Activated B cell treated with CpG ODN at 0.5 μM for 24 hours (primary cell): ENCODE measurements around the gene SPEF1. TPM values are rescaled to one million over a fixed set of nuclear protein-coding genes. Genes with fewer than 3 reads are reported as not detected.
"Not testable (repeated sequence)": the region's sequence is repeated elsewhere in the genome, so short reads cannot be mapped to it uniquely, and the experiment has no call there.

Experiments
- ATAC-seq: fragments of 200-7000 bp; cut with Tn5 transposase; one replicate; pipeline ENCODE4 v1.10.0; 2021; ENCODE audit warnings: low read depth, mild to moderate bottlenecking, moderate library complexity
- CTCF ChIA-PET: fragments of 350-600 bp; sonication (Branson Sonifier 250); formaldehyde crosslinking; loops from one replicate; lab custom pipeline; 2021; ENCODE audit warnings: antibody characterized with exemption; lab: Charles Lee
- POLR2A ChIA-PET: fragments of 350-600 bp; sonication (Branson Sonifier 250); formaldehyde crosslinking; loops from one replicate; lab custom pipeline; 2021; ENCODE audit warnings: antibody characterized with exemption; lab: Charles Lee
- DNase-seq: peaks from one replicate; pipeline ENCODE4 v3.0.0; 2022
- H3K27ac Mint-ChIP-seq: one replicate; pipeline ENCODE4 v1.8.0; 2020; ENCODE audit warnings: mixed read lengths
- H3K27me3 Mint-ChIP-seq: one replicate; pipeline ENCODE4 v1.8.0; 2021; ENCODE audit warnings: mixed read lengths
- H3K36me3 Mint-ChIP-seq: one replicate; pipeline ENCODE4 v1.8.0; 2021; ENCODE audit warnings: low read depth, mixed read lengths
- H3K4me1 Mint-ChIP-seq: one replicate; pipeline ENCODE4 v1.8.0; 2021; ENCODE audit warnings: mixed read lengths
- H3K4me3 Mint-ChIP-seq: one replicate; pipeline ENCODE4 v1.8.0; 2020; ENCODE audit warnings: mild to moderate bottlenecking, mixed read lengths
- H3K9me3 Mint-ChIP-seq: one replicate; pipeline ENCODE4 v1.8.0; 2020; ENCODE audit warnings: mixed read lengths
- intact Hi-C: fragments of 100-400 bp; cut with micrococcal nuclease; formaldehyde crosslinking; loops from one replicate; pipeline ENCODE4 v1.15.1; 2024
- total RNA-seq: library from RNA; stranded (reverse); gene quantifications from 2 replicates; pipeline ENCODE4 v1.2.3, GENCODE V29; 2022
- TF ChIP-seq, protein P1 (sequence below): fragments of 200-600 bp; IDR thresholded peaks from one replicate; pipeline ENCODE4 v1.8.0; 2022; ENCODE audit warnings: antibody characterized with exemption, mild to moderate bottlenecking

Gene SPEF1
- total RNA-seq, 1 donor from 2014 or later, result not detected

DNA sequence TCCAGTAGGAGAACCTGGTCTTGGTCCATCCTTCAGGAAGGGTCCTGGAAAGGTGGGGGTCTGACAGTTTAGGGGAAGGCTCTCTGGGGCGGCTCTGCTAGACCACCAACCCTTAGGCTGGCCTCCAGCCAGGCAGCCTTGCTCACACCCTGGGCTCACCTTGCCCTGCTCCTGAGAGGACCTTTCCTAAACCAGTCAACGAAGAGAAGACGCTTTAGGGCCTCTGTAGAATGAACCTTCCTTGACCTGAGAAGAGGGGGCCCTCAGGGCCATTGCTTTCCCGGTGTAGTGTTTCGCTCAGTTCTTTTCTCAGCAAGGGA, 15.9 kb upstream of the SPEF1 start:
- TF ChIP-seq, protein P1, sequence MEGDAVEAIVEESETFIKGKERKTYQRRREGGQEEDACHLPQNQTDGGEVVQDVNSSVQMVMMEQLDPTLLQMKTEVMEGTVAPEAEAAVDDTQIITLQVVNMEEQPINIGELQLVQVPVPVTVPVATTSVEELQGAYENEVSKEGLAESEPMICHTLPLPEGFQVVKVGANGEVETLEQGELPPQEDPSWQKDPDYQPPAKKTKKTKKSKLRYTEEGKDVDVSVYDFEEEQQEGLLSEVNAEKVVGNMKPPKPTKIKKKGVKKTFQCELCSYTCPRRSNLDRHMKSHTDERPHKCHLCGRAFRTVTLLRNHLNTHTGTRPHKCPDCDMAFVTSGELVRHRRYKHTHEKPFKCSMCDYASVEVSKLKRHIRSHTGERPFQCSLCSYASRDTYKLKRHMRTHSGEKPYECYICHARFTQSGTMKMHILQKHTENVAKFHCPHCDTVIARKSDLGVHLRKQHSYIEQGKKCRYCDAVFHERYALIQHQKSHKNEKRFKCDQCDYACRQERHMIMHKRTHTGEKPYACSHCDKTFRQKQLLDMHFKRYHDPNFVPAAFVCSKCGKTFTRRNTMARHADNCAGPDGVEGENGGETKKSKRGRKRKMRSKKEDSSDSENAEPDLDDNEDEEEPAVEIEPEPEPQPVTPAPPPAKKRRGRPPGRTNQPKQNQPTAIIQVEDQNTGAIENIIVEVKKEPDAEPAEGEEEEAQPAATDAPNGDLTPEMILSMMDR, result no peak
- ATAC-seq (no peak), DNase-seq (no peak)
- Mint-ChIP-seq H3K4me1 (peaks cover 58% of the 10 kb centered on the region), H3K9me3 (no peaks in the 10 kb centered on the region), H3K36me3 (peaks cover 17% of the 10 kb centered on the region), H3K27ac (peak overlapping the region; percentile 93), H3K27me3 (no peaks in the 10 kb centered on the region), H3K4me3 (peak overlapping the region; percentile 78)
- ChIA-PET CTCF (no interaction called here), POLR2A (interaction anchor here (0.6 kb wide), 1 partner anchor 55 kb away, joined by 5 read pairs; no protein-coding TSS in a partner anchor)
- intact Hi-C loops, result loop anchor here (2.0 to 5.0 kb wide), 2 partner anchors 50 to 90 kb away; partner anchors contain the start of genes MAVS and PANK2

DNA sequence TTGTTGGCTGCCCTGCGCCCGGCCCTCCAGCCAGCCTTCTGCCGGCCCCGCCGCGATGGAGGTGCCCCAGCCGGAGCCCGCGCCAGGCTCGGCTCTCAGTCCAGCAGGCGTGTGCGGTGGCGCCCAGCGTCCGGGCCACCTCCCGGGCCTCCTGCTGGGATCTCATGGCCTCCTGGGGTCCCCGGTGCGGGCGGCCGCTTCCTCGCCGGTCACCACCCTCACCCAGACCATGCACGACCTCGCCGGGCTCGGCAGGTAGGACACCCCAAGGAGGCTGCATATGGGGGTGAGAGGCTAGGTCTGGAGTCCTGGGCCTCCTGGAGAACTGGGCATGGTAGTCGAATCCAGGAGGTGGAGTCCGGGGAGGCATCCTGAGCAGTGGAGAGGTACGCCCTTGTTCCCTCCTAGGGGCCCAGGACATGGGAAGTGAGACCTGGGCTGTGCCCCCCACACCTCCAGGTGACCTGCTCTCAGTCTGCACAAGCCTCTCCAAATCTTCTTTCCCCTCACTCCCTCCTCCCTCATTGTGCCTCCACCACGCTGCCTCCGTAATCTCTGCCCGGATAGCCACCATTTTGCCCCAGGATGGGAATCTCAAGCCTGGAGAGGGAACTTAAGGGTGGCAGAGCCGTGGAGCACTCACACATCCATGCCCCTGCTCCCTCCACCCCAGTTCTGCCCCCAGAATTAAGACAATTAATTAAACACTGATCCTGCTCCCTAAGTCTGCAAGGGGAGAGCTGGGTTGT, 15.4 kb upstream of the SPEF1 start:
- no peaks in the 10 kb centered on the region for H3K9me3 Mint-ChIP-seq
- TF ChIP-seq, protein P1, result no peak
- H3K4me1 Mint-ChIP-seq, result peaks cover 58% of the 10 kb centered on the region
- ATAC-seq (no peak), DNase-seq (no peak)
- ChIA-PET CTCF (interaction anchor here (0.7 to 2.0 kb wide), 2 partner anchors 24 to 58 kb away, joined by 3 to 5 read pairs; partner anchors contain the start of gene AP5S1), POLR2A (interaction anchor here (0.6 to 2.6 kb wide), 7 partner anchors 10 to 55 kb away, joined by 4 to 26 read pairs (median 7); partner anchors contain the start of genes ADISSP, AP5S1 and CENPB)
- H3K36me3 Mint-ChIP-seq, result peaks cover 17% of the 10 kb centered on the region
- intact Hi-C loops, result loop anchor here (1.0 to 5.0 kb wide), 4 partner anchors 15 to 91 kb away; partner anchors contain the start of genes AP5S1, MAVS and PANK2
- H3K4me3 Mint-ChIP-seq, result peak overlapping the region; percentile 78
- H3K27ac Mint-ChIP-seq, result peak overlapping the region; percentile 93
- H3K27me3 Mint-ChIP-seq, result no peaks in the 10 kb centered on the region

DNA sequence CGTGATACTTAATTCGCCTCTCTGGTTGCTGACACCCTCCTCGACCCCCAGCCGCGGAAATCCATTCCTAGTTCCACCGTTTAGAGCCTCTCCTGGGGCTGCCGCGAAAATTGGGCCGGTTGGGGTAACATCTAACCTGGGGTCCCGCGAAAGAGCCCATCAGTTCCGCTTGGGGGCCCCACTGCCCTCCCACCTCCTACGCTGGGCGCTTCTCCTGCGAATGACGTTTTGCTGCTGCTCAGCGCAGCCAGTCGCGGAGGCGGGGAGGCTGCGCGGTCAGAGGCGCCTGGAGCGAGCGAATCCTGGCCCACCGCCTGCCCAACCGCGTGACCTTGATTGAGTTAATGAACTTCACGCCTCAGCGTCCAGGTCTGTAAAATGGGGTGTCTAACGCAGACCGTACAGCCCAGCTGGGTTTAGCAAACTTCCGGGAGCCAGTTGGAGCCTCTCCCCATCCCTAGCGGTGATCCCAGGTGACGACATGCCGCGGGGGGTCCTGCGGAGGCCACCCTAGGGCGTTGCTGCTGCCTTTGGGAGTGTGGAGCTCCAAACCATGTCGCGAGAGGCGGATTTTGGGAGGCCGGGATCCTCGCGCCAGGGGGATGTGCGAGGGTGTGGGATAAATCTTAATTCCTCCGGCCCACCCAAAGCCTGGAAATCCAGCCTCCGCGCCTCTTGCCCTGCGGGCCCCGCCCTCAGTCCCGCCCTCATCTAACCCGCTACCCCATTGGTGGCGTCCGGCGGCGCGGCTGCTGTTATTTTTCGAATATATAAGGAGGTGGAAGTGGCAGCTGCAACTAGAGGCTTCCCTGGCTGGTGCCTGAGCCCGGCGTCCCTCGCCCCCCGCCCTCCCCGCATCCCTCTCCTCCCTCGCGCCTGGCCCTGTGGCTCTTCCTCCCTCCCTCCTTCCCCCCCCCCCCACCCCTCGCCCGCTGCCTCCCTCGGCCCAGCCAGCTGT, 14.5 kb upstream of the SPEF1 start, which contains the start of gene CDC25B:
Gene CDC25B, plus strand, starts transcription at position 800 of the 958 bp plus-strand sequence. CDS start 222 bp downstream, outside the sequence.
- ATAC-seq (peak; percentile 84), DNase-seq (peak; percentile 75)
- Mint-ChIP-seq H3K4me1 (peaks cover 50% of the 10 kb centered on the region), H3K4me3 (peak within 1 kb of the TSS; percentile 92), H3K27me3 (no peaks in the 10 kb centered on the region), H3K36me3 (peaks cover 11% of the 10 kb centered on the region), H3K27ac (peak within 1 kb of the TSS; percentile 95), H3K9me3 (no peaks in the 10 kb centered on the region)
- intact Hi-C loops, result loop anchor here (1.0 to 5.0 kb wide), 6 partner anchors 9 to 92 kb away; partner anchors contain the start of genes AP5S1, CENPB, MAVS and PANK2
- ChIA-PET CTCF (interaction anchor here (0.7 to 2.0 kb wide), 2 partner anchors 25 to 59 kb away, joined by 3 to 5 read pairs; partner anchors contain the start of gene AP5S1), POLR2A (interaction anchor here (1.4 to 2.6 kb wide), 6 partner anchors 9 to 28 kb away, joined by 4 to 26 read pairs (median 10); partner anchors contain the start of genes ADISSP, AP5S1 and CENPB)
- TF ChIP-seq, protein P1, result no peak

DNA sequence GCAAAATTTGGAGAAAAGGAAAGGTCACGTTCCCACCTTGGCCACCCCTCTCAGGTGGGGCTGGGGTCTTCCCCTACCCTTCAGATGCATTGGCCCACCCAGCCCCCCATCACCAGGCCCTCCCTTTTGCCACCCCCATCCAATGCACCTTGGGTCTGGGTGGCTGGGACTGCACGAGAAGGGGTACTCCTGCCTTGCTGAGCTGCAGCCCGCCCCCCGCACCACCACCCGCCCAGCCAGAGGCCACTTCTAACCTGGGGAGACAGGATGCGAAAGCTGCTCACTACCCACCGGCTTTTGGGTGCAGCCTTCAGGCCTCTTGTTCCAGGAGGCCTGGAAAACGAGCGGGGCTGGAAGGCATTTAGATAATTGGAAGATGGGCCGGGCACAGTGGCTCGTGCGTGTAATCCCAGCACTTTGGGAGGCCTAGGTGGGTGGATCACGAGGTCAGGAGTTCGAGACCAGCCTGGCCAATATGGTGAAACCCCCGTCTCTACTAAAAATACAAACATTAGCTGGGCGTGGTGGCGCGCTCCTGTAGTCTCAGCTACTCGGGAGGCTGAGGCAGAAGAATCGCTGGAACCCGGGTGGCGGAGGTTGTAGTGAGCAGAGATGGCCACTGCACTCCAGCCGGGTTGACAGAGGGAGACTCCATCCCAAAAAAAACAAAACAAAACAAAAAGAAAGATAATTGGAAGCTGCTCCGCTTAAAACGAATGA, 13.6 kb upstream of the SPEF1 start:
- H3K4me3 Mint-ChIP-seq, result peak overlapping the region; percentile 92
- ChIA-PET POLR2A (interaction anchor here (1.7 to 2.6 kb wide), 5 partner anchors 9 to 27 kb away, joined by 4 to 26 read pairs (median 14); partner anchors contain the start of genes ADISSP, AP5S1 and CENPB), CTCF (interaction anchor here (2.0 kb wide), 1 partner anchor 60 kb away, joined by 5 read pairs; no protein-coding TSS in a partner anchor)
- TF ChIP-seq, protein P1, result no peak
- intact Hi-C loops, result loop anchor here (1.0 to 5.0 kb wide), 3 partner anchors 9 to 92 kb away; partner anchors contain the start of genes CENPB and PANK2
- DNase-seq, result no peak
- peaks cover 8% of the 10 kb centered on the region for H3K36me3 Mint-ChIP-seq
- ATAC-seq, result no peak
- H3K27ac Mint-ChIP-seq, result peak overlapping the region; percentile 95
- peaks cover 41% of the 10 kb centered on the region for H3K4me1 Mint-ChIP-seq
- H3K27me3 Mint-ChIP-seq, result no peaks in the 10 kb centered on the region
- no peaks in the 10 kb centered on the region for H3K9me3 Mint-ChIP-seq

DNA sequence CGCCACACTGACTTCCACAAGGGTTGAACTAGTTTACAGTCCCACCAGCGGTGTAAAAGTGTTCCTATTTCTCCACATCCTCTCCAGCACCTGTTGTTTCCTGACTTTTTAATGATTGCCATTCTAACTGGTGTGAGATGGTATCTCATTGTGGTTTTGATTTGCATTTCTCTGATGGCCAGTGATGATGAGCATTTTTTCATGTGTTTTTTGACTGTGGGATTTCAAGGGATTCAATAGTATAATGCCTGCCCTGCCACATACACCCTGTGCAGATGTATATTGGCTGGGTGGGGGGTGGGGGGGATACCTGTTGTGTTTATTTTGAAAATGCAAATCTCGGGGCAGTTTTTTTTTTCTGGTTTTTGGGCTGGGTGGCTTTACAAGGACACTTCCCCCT, 12.9 kb upstream of the SPEF1 start:
- H3K9me3 Mint-ChIP-seq, ATAC-seq, H3K4me3 Mint-ChIP-seq, H3K27ac Mint-ChIP-seq, H3K27me3 Mint-ChIP-seq, intact Hi-C loops, H3K36me3 Mint-ChIP-seq, DNase-seq: not testable (repeated sequence)
- ChIA-PET POLR2A (interaction anchor here (2.3 to 2.6 kb wide), 2 partner anchors 8 to 26 kb away, joined by 14 to 19 read pairs; partner anchors contain the start of genes ADISSP and CENPB), CTCF (interaction anchor here (2.0 kb wide), 1 partner anchor 61 kb away, joined by 5 read pairs; no protein-coding TSS in a partner anchor)
- H3K4me1 Mint-ChIP-seq, result peaks cover 34% of the 10 kb centered on the region

DNA sequence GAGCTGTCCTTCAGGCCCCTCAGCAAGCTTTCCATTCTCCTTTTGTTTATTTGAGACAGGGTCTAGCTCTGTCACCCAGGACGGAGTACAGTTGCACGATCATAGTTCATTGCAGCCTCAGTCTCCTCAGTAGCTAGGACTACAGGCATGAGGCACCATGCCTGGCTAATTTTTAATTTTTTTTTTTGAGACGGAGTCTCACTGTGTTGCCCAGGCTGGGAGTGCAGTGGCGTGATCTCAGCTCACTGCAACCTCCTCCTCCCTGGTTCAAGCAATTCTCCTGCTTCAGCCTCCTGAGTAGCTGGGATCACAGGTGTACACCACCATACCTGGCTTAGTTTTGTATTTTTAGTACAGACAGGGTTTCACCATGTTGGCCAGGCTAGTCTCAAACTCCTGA, 8.0 kb upstream of the SPEF1 start:
- H3K4me3 Mint-ChIP-seq, H3K27ac Mint-ChIP-seq, H3K9me3 Mint-ChIP-seq, ATAC-seq, DNase-seq, H3K36me3 Mint-ChIP-seq, H3K27me3 Mint-ChIP-seq, intact Hi-C loops: not testable (repeated sequence)
- POLR2A ChIA-PET, result interaction anchor here (0.5 to 4.9 kb wide), 3 partner anchors 30 to 1402 kb away, joined by 3 to 65 read pairs (median 8); partner anchors contain the start of gene AP5S1
- CTCF ChIA-PET, result interaction anchor here (1.0 to 4.7 kb wide), 3 partner anchors 31 to 296 kb away, joined by 4 to 46 read pairs (median 5); partner anchors contain the start of gene AP5S1
- H3K4me1 Mint-ChIP-seq, result peaks cover 24% of the 10 kb centered on the region
